Heart right ventricle (tissue), 16 donors: Measurements from ENCODE around the gene SLAMF6. TPM values are rescaled to one million over a fixed set of nuclear protein-coding genes. Genes with fewer than 3 reads are reported as not detected.
"Not testable (repeated sequence)": the region's sequence is repeated elsewhere in the genome, so short reads cannot be mapped to it uniquely, and the experiment has no call there.

Experiments used
- ATAC-seq, 8 donors: fragments of 200-7000 bp; cut with Tn5 transposase; one replicate each; pipeline ENCODE4 v1.9.1; 2020; ENCODE audit warnings: mild to moderate bottlenecking in 8 of 8, moderate library complexity in 8 of 8, moderate number of reproducible peaks in 1 of 8
- DNase-seq, 2 donors: peaks; one replicate each; pipeline ENCODE4 v3.0.0-alpha.2; 2020
- H3K27ac ChIP-seq, 10 donors: fragments of 200-600 bp; sonication (generic) in 2 of 10; one replicate each; pipeline versions ENCODE4 v1.5.0 to v1.8.0; 2020 to 2022; ENCODE audit warnings: mild to moderate bottlenecking in 3 of 10
- H3K27me3 ChIP-seq, 7 donors: fragments of 200-600 bp; one replicate each; pipeline ENCODE4 v1.8.0; 2021 to 2022; ENCODE audit warnings: mild to moderate bottlenecking in 2 of 7
- H3K36me3 ChIP-seq, 9 donors: fragments of 200-600 bp; sonication (generic) in 1 of 9; one replicate each; pipeline versions ENCODE4 v1.5.0 to v1.8.0; 2020 to 2022; ENCODE audit warnings: mild to moderate bottlenecking in 2 of 9
- H3K4me1 ChIP-seq, 9 donors: fragments of 200-600 bp; sonication (generic) in 1 of 9; one replicate each; pipeline versions ENCODE4 v1.5.0 to v1.8.0; 2020 to 2022; ENCODE audit warnings: mild to moderate bottlenecking in 4 of 9
- H3K4me3 ChIP-seq, 10 donors: fragments of 200-600 bp; sonication (generic) in 2 of 10; one replicate each; pipeline versions ENCODE4 v1.5.0 to v1.8.0; 2020 to 2022; ENCODE audit warnings: mild to moderate bottlenecking in 7 of 10, moderate library complexity in 2 of 10
- H3K9me3 ChIP-seq, 11 donors: fragments of 200-600 bp in 10 of 11; sonication (generic) in 2 of 11; one replicate each; pipeline versions ENCODE4 v1.5.0 to v1.8.0; 2013 to 2022; ENCODE audit warnings: mild to moderate bottlenecking in 2 of 11, control low read depth in 1 of 11, moderate library complexity in 1 of 11
- CTCF ChIP-seq, 9 donors: fragments of 200-600 bp; sonication (generic) in 2 of 9; IDR thresholded peaks; one replicate each; pipeline versions ENCODE4 v1.5.0 to v1.8.0; 2021 to 2022; ENCODE audit warnings: antibody characterized with exemption in 9 of 9, mild to moderate bottlenecking in 5 of 9, moderate library complexity in 1 of 9
- WGBS, 2 donors: extraction: QIAGEN DNeasy Blood & Tissue Kit; methylation state at CpG; one replicate each; pipeline ENCODE4 v1.1.7; 2013; ENCODE audit warnings: inconsistent platforms in 1 of 2; 5-methylcytosine and 5-hydroxymethylcytosine counted together
- intact Hi-C, 10 donors: fragments of 100-400 bp; cut with DNase I; formaldehyde crosslinking; loops; one replicate each; pipeline versions ENCODE4 v1.11.1 to v1.14.2; 2022
- polyA plus RNA-seq, 2 donors: library from polyadenylated mRNA; stranded (reverse); fragments of 200-250 nt; gene quantifications; one replicate each; pipeline ENCODE4 v1.2.3, GENCODE V29; 2013
- total RNA-seq, 10 donors: library from RNA; stranded (reverse); fragmentation: NEBNext Ultra II Directional in 3 of 10; extraction: Animal tissue kit (Norgen Biotek cat#: 25700) in 3 of 10; gene quantifications; one replicate each; pipeline versions ENCODE4 v1.2.1 to v1.2.4, GENCODE V29; 2021 to 2023
- donor health status: Arrhythmogenic right ventricular cardiomyopathy.
- donor health status: ischemic (EF 13 %, LVEDD 7.1; RV severe dilation, severe dysfunction).
- donor health status: healthy with polysubstance abuse.
- donor health status: DM: no; HTN: yes; CAD: no.
- donor health status: DM: no; HTN: no; CAD: no.
- donor health status: ischemic (EF 25% LVEDD 6.9; RV normal size, moderate dysfunction).
- donor health status: ischemic (EF 25% LVEDD 5.7; RV mildly dilated, moderate dysfunction).
- donor health status: healthy.
- donor health status: DM: yes; HTN: yes; CAD: no.
- donor health status: Ischemic cardiomyopathy.
- donor health status: ischemic (EF 35%, LVEDD 5.7; RV mildly dilated, moderate dysfunction).
- donor health status: nonischemic (EF 11% LVEDD 7.7; RV severe dilation, severe dysfunction).
- donor health status: DM: yes; HTN: yes; CAD: no.
- donor health status: PGD.
- donor health status: ischemic (EF 29% LVEDD 5.4; RV normal size, mild dysfunction).
- donor health status: nonischemic (EF 23%, LVEDD 6.1; RV moderate dilation, normal function).

Gene SLAMF6
- total and polyA plus RNA-seq, 12 donors, result 0.10 to 2.7 (median 0.33) TPM; not detected in 3

- 39 to 48% methylated on average over 2 of the region's 2 CpGs for WGBS, 2 donors
- Histone ChIP-seq H3K36me3 (no peaks in the 10 kb centered on the region), H3K9me3 (peaks cover 0 to 22% (median 0%) of the 10 kb centered on the region in 11 donors), H3K27ac (peak overlapping the region in 1 of 10 donors; percentile 83), H3K4me1 (peaks cover 0 to 4% (median 0%) of the 10 kb centered on the region in 9 donors), H3K27me3 (peaks cover 0 to 4% (median 0%) of the 10 kb centered on the region in 7 donors), H3K4me3 (peak overlapping the region in 1 of 10 donors; percentile 51)
- no peak for TF ChIP-seq CTCF (IDR thresholded peaks at IDR 0.05)
- intact Hi-C loops, result no loop called here
- no peak for DNase-seq
- no peak for ATAC-seq
Observed at GRCh38 chr1:160520582-160520981, 2.5 kb downstream of the SLAMF6 start.

- intact Hi-C loops, result no loop called here
- peaks cover 0 to 15% (median 0%) of the 10 kb centered on the region in 11 donors for H3K9me3 ChIP-seq
- peaks cover 0 to 4% (median 0%) of the 10 kb centered on the region in 9 donors for H3K4me1 ChIP-seq
- no peak for TF ChIP-seq CTCF (IDR thresholded peaks at IDR 0.05)
- peak overlapping the region in 1 of 10 donors; percentile 83 for H3K27ac ChIP-seq
- H3K27me3 ChIP-seq, result peaks cover 0 to 4% (median 0%) of the 10 kb centered on the region in 7 donors
- 41 to 48% methylated on average over 5 of the region's 5 CpGs for WGBS, 2 donors
- peak overlapping the region in 1 of 10 donors; percentile 51 for H3K4me3 ChIP-seq
- no peak for ATAC-seq
- no peaks in the 10 kb centered on the region for H3K36me3 ChIP-seq
- DNase-seq, result no peak
Observed at GRCh38 chr1:160519642-160520435, 3.2 kb downstream of the SLAMF6 start.

- H3K4me1 ChIP-seq, ATAC-seq, H3K36me3 ChIP-seq, H3K27me3 ChIP-seq, DNase-seq, intact Hi-C loops, H3K27ac ChIP-seq, H3K4me3 ChIP-seq: not testable (repeated sequence)
- peaks cover 0 to 15% (median 0%) of the 10 kb centered on the region in 11 donors for H3K9me3 ChIP-seq
- 45 to 69% methylated on average over 2 of the region's 2 CpGs for WGBS, 2 donors
Observed at GRCh38 chr1:160517519-160517918, 5.5 kb downstream of the SLAMF6 start.

GRCh38 chr1:160515908-160516307, 7.1 kb downstream of the SLAMF6 start:
- H3K27ac ChIP-seq, ATAC-seq, H3K36me3 ChIP-seq, H3K4me3 ChIP-seq, H3K27me3 ChIP-seq, H3K4me1 ChIP-seq, intact Hi-C loops, DNase-seq: not testable (repeated sequence)
- 30 to 63% methylated on average over 1 of the region's 1 CpG for WGBS, 2 donors
- peaks cover 0 to 19% (median 0%) of the 10 kb centered on the region in 11 donors for H3K9me3 ChIP-seq

- 82 to 92% methylated on average over 2 of the region's 2 CpGs for WGBS, 2 donors
- ATAC-seq (no peak), DNase-seq (no peak)
- peaks cover 0 to 8% (median 0%) of the 10 kb centered on the region in 7 donors for H3K27me3 ChIP-seq
- intact Hi-C loops, result loop anchor here in 1 of 10 donors (10.0 kb wide), 1 partner anchor 440 kb away; no protein-coding TSS in a partner anchor
- H3K36me3 ChIP-seq, result no peaks in the 10 kb centered on the region
- peaks cover 0 to 53% (median 17%) of the 10 kb centered on the region in 11 donors for H3K9me3 ChIP-seq
- no peak overlapping the region for H3K27ac ChIP-seq
- H3K4me3 ChIP-seq, result no peak overlapping the region
- no peak for TF ChIP-seq CTCF (IDR thresholded peaks at IDR 0.05)
- peaks cover 0 to 5% (median 0%) of the 10 kb centered on the region in 9 donors for H3K4me1 ChIP-seq
Observed at GRCh38 chr1:160504651-160505050, 18.4 kb downstream of the SLAMF6 start.
